Heart left ventricle (tissue), 16 donors: ENCODE measurements around the gene LINC01488. TPM values are rescaled to one million over a fixed set of nuclear protein-coding genes. Genes with fewer than 3 reads are reported as not detected.

Experiments
- ATAC-seq, 4 donors: fragments of 200-7000 bp; cut with Tn5 transposase; one replicate each; pipeline ENCODE4 v1.9.1; 2020 to 2022; ENCODE audit warnings: moderate library complexity in 4 of 4, mild to moderate bottlenecking in 3 of 4, moderate number of reproducible peaks in 1 of 4
- DNase-seq, 5 donors: peaks; one replicate each; pipeline ENCODE4 v3.0.0-alpha.2; 2020
- H3K27ac ChIP-seq, 12 donors: fragments of 200-600 bp; sonication (generic) in 4 of 12; one replicate each; pipeline versions ENCODE4 v1.5.0 to v1.8.0; 2016 to 2022; ENCODE audit warnings: mild to moderate bottlenecking in 2 of 12
- H3K27me3 ChIP-seq, 9 donors: fragments of 200-600 bp; sonication (generic) in 2 of 9; one replicate each; pipeline versions ENCODE4 v1.5.1 to v1.8.0; 2016 to 2022; ENCODE audit warnings: mild to moderate bottlenecking in 3 of 9
- H3K36me3 ChIP-seq, 9 donors: fragments of 200-600 bp; sonication (generic) in 2 of 9; one replicate each; pipeline versions ENCODE4 v1.5.0 to v1.8.0; 2018 to 2022; ENCODE audit warnings: mild to moderate bottlenecking in 2 of 9
- H3K4me1 ChIP-seq, 12 donors: fragments of 200-600 bp; sonication (generic) in 4 of 12; one replicate each; pipeline versions ENCODE4 v1.5.0 to v1.8.0; 2016 to 2022; ENCODE audit warnings: mild to moderate bottlenecking in 3 of 12
- H3K4me3 ChIP-seq, 12 donors: fragments of 200-600 bp; sonication (generic) in 4 of 12; one replicate each; pipeline versions ENCODE4 v1.5.0 to v1.8.0; 2017 to 2022; ENCODE audit warnings: mild to moderate bottlenecking in 9 of 12, moderate library complexity in 4 of 12
- H3K9me3 ChIP-seq, 12 donors: fragments of 200-600 bp; sonication (generic) in 4 of 12; one replicate each; pipeline versions ENCODE4 v1.5.0 to v1.8.0; 2016 to 2022; ENCODE audit warnings: mild to moderate bottlenecking in 1 of 12
- CTCF ChIP-seq, 12 donors: fragments of 200-600 bp; sonication (generic) in 4 of 12; IDR thresholded peaks; one replicate each; pipeline versions ENCODE4 v1.5.0 to v1.8.0; 2018 to 2022; ENCODE audit warnings: antibody characterized with exemption in 12 of 12, mild to moderate bottlenecking in 5 of 12
- POLR2A ChIP-seq, 2 donors: fragments of 450-650 bp; IDR thresholded peaks; one replicate each; pipeline ENCODE4 v1.6.1; 2017; ENCODE audit warnings: antibody characterized with exemption in 2 of 2, mild to moderate bottlenecking in 2 of 2, moderate library complexity in 2 of 2
- WGBS, 4 donors: extraction: QIAGEN DNeasy Blood & Tissue Kit in 2 of 4; methylation state at CpG; one replicate each; pipeline versions ENCODE4 v1.1.5 to v1.1.7; 2013 to 2018; 5-methylcytosine and 5-hydroxymethylcytosine counted together
- intact Hi-C, 10 donors: fragments of 100-400 bp; cut with DNase I; formaldehyde crosslinking; loops; one replicate each; pipeline versions ENCODE4 v1.11.1 to v1.14.2; 2022
- polyA plus RNA-seq, 2 donors: library from polyadenylated mRNA; stranded (reverse); fragments of 200-250 nt; gene quantifications; one replicate each; pipeline ENCODE4 v1.2.3, GENCODE V29; 2013
- total RNA-seq, 9 donors: library from RNA; depleted of rRNA in 2 of 9; stranded (reverse); fragments of >200 nt in 2 of 9; fragmentation: NEBNext Ultra II Directional in 3 of 9; extraction: Animal tissue kit (Norgen Biotek cat#: 25700) in 3 of 9; gene quantifications; one replicate each; pipeline versions ENCODE4 v1.1.0 to v1.2.4, GENCODE V29; 2016 to 2023
- donor health status: ischemic (EF 13 %, LVEDD 7.1; RV severe dilation, severe dysfunction).
- donor health status: healthy with polysubstance abuse.
- donor health status: DM: no; HTN: yes; CAD: no.
- donor health status: DM: no; HTN: no; CAD: no.
- donor health status: ischemic (EF 25% LVEDD 6.9; RV normal size, moderate dysfunction).
- donor health status: ischemic (EF 25% LVEDD 5.7; RV mildly dilated, moderate dysfunction).
- donor health status: healthy.
- donor health status: DM: yes; HTN: yes; CAD: no.
- donor health status: ischemic (EF 35%, LVEDD 5.7; RV mildly dilated, moderate dysfunction).
- donor health status: nonischemic (EF 11% LVEDD 7.7; RV severe dilation, severe dysfunction).
- donor health status: DM: yes; HTN: yes; CAD: no.
- donor health status: PGD.
- donor health status: ischemic (EF 29% LVEDD 5.4; RV normal size, mild dysfunction).
- donor health status: nonischemic (EF 23%, LVEDD 6.1; RV moderate dilation, normal function).

Gene LINC01488
- total and polyA plus RNA-seq, 11 donors = 0.04 to 0.42 (median 0.14) TPM; not detected in 5

GRCh38 chr11:69453151-69453550 is 28.3 kb upstream of the LINC01488 start:
- H3K9me3 ChIP-seq = peaks cover 0 to 18% (median 5%) of the 10 kb centered on the region in 12 donors
- H3K4me3 ChIP-seq = no peak overlapping the region
- no peaks in the 10 kb centered on the region for H3K36me3 ChIP-seq
- H3K27me3 ChIP-seq = no peaks in the 10 kb centered on the region
- no peak overlapping the region for H3K27ac ChIP-seq
- ATAC-seq = no peak
- WGBS, 4 donors = 52 to 94% (median 86%) methylated on average over 5 to 6 of the region's 6 CpGs
- intact Hi-C loops = no loop called here
- no peak for TF ChIP-seq CTCF (IDR thresholded peaks at IDR 0.05)
- TF ChIP-seq POLR2A (IDR thresholded peaks at IDR 0.05) = no peak
- DNase-seq = peak in 1 of 5 donors; percentile 38
- H3K4me1 ChIP-seq = peaks cover 0 to 28% (median 22%) of the 10 kb centered on the region in 12 donors

GRCh38 chr11:69454018-69454417 is 27.4 kb upstream of the LINC01488 start:
- TF ChIP-seq CTCF (IDR thresholded peaks at IDR 0.05) (no peak), POLR2A (IDR thresholded peaks at IDR 0.05) (no peak)
- Histone ChIP-seq H3K4me1 (peaks cover 0 to 20% (median 14%) of the 10 kb centered on the region in 12 donors), H3K4me3 (no peak overlapping the region), H3K36me3 (no peaks in the 10 kb centered on the region), H3K27me3 (no peaks in the 10 kb centered on the region), H3K9me3 (peaks cover 0 to 18% (median 5%) of the 10 kb centered on the region in 12 donors), H3K27ac (no peak overlapping the region)
- ATAC-seq (no peak), DNase-seq (peak in 1 of 5 donors; percentile 19)
- intact Hi-C loops = no loop called here
- WGBS, 4 donors = 86 to 94% (median 90%) methylated on average over 5 to 7 of the region's 7 CpGs

- DNase-seq = peak in 1 of 5 donors; percentile 40
- Histone ChIP-seq H3K4me1 (peaks cover 0 to 4% (median 0%) of the 10 kb centered on the region in 12 donors), H3K27ac (no peak overlapping the region), H3K4me3 (no peak overlapping the region), H3K27me3 (no peaks in the 10 kb centered on the region), H3K36me3 (no peaks in the 10 kb centered on the region), H3K9me3 (peaks cover 0 to 25% (median 11%) of the 10 kb centered on the region in 12 donors)
- intact Hi-C loops = no loop called here
- no peak for ATAC-seq
- TF ChIP-seq POLR2A (IDR thresholded peaks at IDR 0.05) (no peak), CTCF (IDR thresholded peaks at IDR 0.05) (no peak)
- WGBS, 4 donors = 60 to 83% (median 71%) methylated on average over 1 to 4 of the region's 4 CpGs
These were observed 25.5 kb upstream of the LINC01488 start for GRCh38 chr11:69455969-69456368.

- intact Hi-C loops = no loop called here
- Histone ChIP-seq H3K4me1 (peaks cover 0 to 4% (median 0%) of the 10 kb centered on the region in 12 donors), H3K9me3 (peaks cover 0 to 32% (median 14%) of the 10 kb centered on the region in 12 donors), H3K4me3 (no peak overlapping the region), H3K27ac (no peak overlapping the region), H3K27me3 (no peaks in the 10 kb centered on the region), H3K36me3 (no peaks in the 10 kb centered on the region)
- DNase-seq (peak in 1 of 5 donors; percentile 41), ATAC-seq (no peak)
- no peak for TF ChIP-seq CTCF (IDR thresholded peaks at IDR 0.05)
- no peak for TF ChIP-seq POLR2A (IDR thresholded peaks at IDR 0.05)
- WGBS, 4 donors = 86 to 97% (median 91%) methylated on average over 3 to 4 of the region's 4 CpGs
These were observed 24.8 kb upstream of the LINC01488 start for GRCh38 chr11:69456712-69457111.
